ENCODE data around the gene OVCH2. TPM values are rescaled to one million over a fixed set of nuclear protein-coding genes. Genes with fewer than 3 reads are reported as not detected.

Gene OVCH2
- polyA plus RNA-seq, 1 donor from 2014 or later: not detected

- H2AFZ ChIP-seq (ENCODE audit: low read depth, low read length): no peak overlapping the region
- no peak overlapping the region for H3K27ac ChIP-seq (ENCODE audit: low read length)
- no peaks in the 10 kb centered on the region for H4K20me1 ChIP-seq (ENCODE audit: insufficient read depth)
- no peaks in the 10 kb centered on the region for H3F3A ChIP-seq (ENCODE audit: insufficient read depth, low read length, poor library complexity, severe bottlenecking)
- no peaks in the 10 kb centered on the region for H3K79me2 ChIP-seq (replicated peaks; ENCODE audit: insufficient read depth, low read length)
- H3K36me3 ChIP-seq (ENCODE audit: insufficient read depth, low read length): no peaks in the 10 kb centered on the region
- H3K9me3 ChIP-seq (ENCODE audit: low read length): no peaks in the 10 kb centered on the region
- H3K9ac ChIP-seq (ENCODE audit: low read length): no peak overlapping the region
- TF ChIP-seq EP300 (conservative IDR thresholded peaks at IDR 0.05; ENCODE audit: poor library complexity, severe bottlenecking) (no peak), MXI1 (conservative IDR thresholded peaks at IDR 0.05; ENCODE audit: poor library complexity, severe bottlenecking) (no peak), SMC3 (conservative IDR thresholded peaks at IDR 0.05; ENCODE audit: poor library complexity) (no peak), RAD21 (conservative IDR thresholded peaks at IDR 0.05) (no peak), EZH2 (IDR thresholded peaks at IDR 0.05; ENCODE audit: borderline replicate concordance, insufficient read depth, low read length, poor library complexity, severe bottlenecking) (no peak), POLR2AphosphoS5 (IDR thresholded peaks at IDR 0.05) (no peak), CTCF (IDR thresholded peaks at IDR 0.05; ENCODE audit: poor library complexity, severe bottlenecking) (no peak), TAF1 (IDR thresholded peaks at IDR 0.05; ENCODE audit: low read depth) (no peak), REST (IDR thresholded peaks at IDR 0.05; ENCODE audit: borderline replicate concordance) (no peak)
- H3K27me3 ChIP-seq (ENCODE audit: insufficient read depth, low read depth, low read length): peaks cover 37% of the 10 kb centered on the region
- H3K4me2 ChIP-seq (ENCODE audit: low read length): no peak overlapping the region
- no peaks in the 10 kb centered on the region for H3K9me2 ChIP-seq (ENCODE audit: insufficient read depth, low read length)
- H3K4me3 ChIP-seq (ENCODE audit: low read length): no peak overlapping the region
Measured at GRCh38 chr11:7675631-7676030, 30.6 kb downstream of the OVCH2 start.

GRCh38 chr11:7673724-7674434 is 32.4 kb downstream of the OVCH2 start:
- peak overlapping the region; percentile 52 for H3K4me3 ChIP-seq (ENCODE audit: low read length)
- no peak overlapping the region for H3K27ac ChIP-seq (ENCODE audit: low read length)
- no peaks in the 10 kb centered on the region for H3K79me2 ChIP-seq (replicated peaks; ENCODE audit: insufficient read depth, low read length)
- H2AFZ ChIP-seq (ENCODE audit: low read depth, low read length): no peak overlapping the region
- H3K36me3 ChIP-seq (ENCODE audit: insufficient read depth, low read length): no peaks in the 10 kb centered on the region
- no peaks in the 10 kb centered on the region for H3K9me3 ChIP-seq (ENCODE audit: low read length)
- H3F3A ChIP-seq (ENCODE audit: insufficient read depth, low read length, poor library complexity, severe bottlenecking): no peaks in the 10 kb centered on the region
- no peak overlapping the region for H3K9ac ChIP-seq (ENCODE audit: low read length)
- no peaks in the 10 kb centered on the region for H4K20me1 ChIP-seq (ENCODE audit: insufficient read depth)
- TF ChIP-seq POLR2AphosphoS5 (IDR thresholded peaks at IDR 0.05) (no peak), EZH2 (IDR thresholded peaks at IDR 0.05; ENCODE audit: borderline replicate concordance, insufficient read depth, low read length, poor library complexity, severe bottlenecking) (peak; percentile 40), TAF1 (IDR thresholded peaks at IDR 0.05; ENCODE audit: low read depth) (no peak), CTCF (IDR thresholded peaks at IDR 0.05; ENCODE audit: poor library complexity, severe bottlenecking) (no peak)
- H3K27me3 ChIP-seq (ENCODE audit: insufficient read depth, low read depth, low read length): peaks cover 37% of the 10 kb centered on the region
- H3K4me2 ChIP-seq (ENCODE audit: low read length): no peak overlapping the region
- H3K9me2 ChIP-seq (ENCODE audit: insufficient read depth, low read length): no peaks in the 10 kb centered on the region
